K562 (cell line): Measurements from ENCODE around the gene SH3D19. TPM values are rescaled to one million over a fixed set of nuclear protein-coding genes. Genes with fewer than 3 reads are reported as not detected.
"Not testable (repeated sequence)": the region's sequence is repeated elsewhere in the genome, so short reads cannot be mapped to it uniquely, and the experiment has no call there.

ENCODE experiments used
- ATAC-seq: fragments of 200-7000 bp; cut with Tn5 transposase; 3 replicates; pipeline ENCODE4 v1.9.1; 2020; ENCODE audit warnings: moderate library complexity
- BruUV-seq: library from RNA; stranded (reverse); fragments of 400-500 nt; replicated peaks from 2 replicates; lab custom pipeline; 2021; lab: Mats Ljungman, UMichigan
- CTCF ChIA-PET: fragments of 300-600 bp; formaldehyde crosslinking; extraction: SDS; loops from one replicate; lab custom pipeline; 2021; ENCODE audit warnings: low intra/inter-chr PET ratio; lab: Yijun Ruan, JAX
- POLR2A ChIA-PET: fragments of 300-600, 350-650 bp; sonication (Branson Sonifier 250); formaldehyde crosslinking; extraction: SDS; loops from one replicate; lab custom pipeline; 2021; ENCODE audit warnings: antibody characterized with exemption, inconsistent platforms; lab: Yijun Ruan, JAX
- DNase-seq, 4 experiments: peaks; one replicate each; pipeline versions ENCODE4 v3.0.0 to v3.0.0-alpha.2; 2011 to 2018; ENCODE audit warnings: low spot score in 3 of 4, mixed read lengths in 3 of 4; ENCODE audit errors: extremely low read depth in 1 of 4
- FAIRE-seq: peaks from 2 replicates; lab custom pipeline; 2011; peaks lifted over from hg19 to GRCh38; lab: Jason Lieb, UNC
- H2AFZ ChIP-seq: 2 replicates; pipeline ENCODE4 v1.6.0; 2011; ENCODE audit warnings: low read depth, low read length, control low read depth, inconsistent platforms
- H3K27ac ChIP-seq: fragments of 200-600 bp; 3 replicates; pipeline ENCODE4 v1.8.0; 2011; ENCODE audit warnings: low read depth, mild to moderate bottlenecking, control low read depth, inconsistent platforms, low read length, moderate library complexity, mixed read lengths; ENCODE audit errors: extremely low read depth
- H3K27me3 ChIP-seq, 2 experiments: fragments of 300-600 bp in 1 of 2; 2 replicates in 1 of 2; 3 replicates in 1 of 2; pipeline versions ENCODE4 v1.6.0 to v1.8.0; 2011; ENCODE audit warnings: inconsistent platforms in 2 of 2, low read length in 2 of 2, mild to moderate bottlenecking in 1 of 2, mixed read lengths in 1 of 2, moderate library complexity in 1 of 2; ENCODE audit not compliant: control insufficient read depth in 2 of 2, insufficient read depth in 2 of 2
- H3K36me3 ChIP-seq: fragments of 300-600 bp; 3 replicates; pipeline ENCODE4 v1.8.0; 2011; ENCODE audit warnings: mild to moderate bottlenecking, low read length, inconsistent platforms; ENCODE audit not compliant: control insufficient read depth, insufficient read depth
- H3K4me1 ChIP-seq, 2 experiments: fragments of 200-600 bp in 1 of 2; replicated peaks in 1 of 2; 2 replicates in 1 of 2; 3 replicates in 1 of 2; pipeline versions ENCODE4 v1.5.1 to v1.8.0; 2011; ENCODE audit warnings: inconsistent platforms in 2 of 2, low read length in 2 of 2, mild to moderate bottlenecking in 1 of 2, mixed read lengths in 1 of 2, moderate library complexity in 1 of 2; ENCODE audit not compliant: control insufficient read depth in 2 of 2, insufficient read depth in 2 of 2
- H3K4me2 ChIP-seq: 2 replicates; pipeline ENCODE4 v1.6.1; 2011; ENCODE audit warnings: low read length, control low read depth, inconsistent platforms, mixed read lengths; ENCODE audit not compliant: insufficient read depth
- H3K4me3 ChIP-seq: fragments of 200-600 bp; sonication (generic), shearing (Covaris generic); 2 replicates; pipeline ENCODE4 v1.5.1; 2016; ENCODE audit warnings: control low read depth, inconsistent platforms
- H3K79me2 ChIP-seq: fragments of 200-600 bp; 3 replicates; pipeline ENCODE4 v1.8.0; 2011; ENCODE audit warnings: low read length, inconsistent platforms; ENCODE audit not compliant: control insufficient read depth, insufficient read depth
- H3K9ac ChIP-seq, 2 experiments: 2 replicates each; pipeline versions ENCODE4 v1.6.0 to v1.6.1; 2011; ENCODE audit warnings: low read depth in 2 of 2, low read length in 2 of 2, control low read depth in 1 of 2, inconsistent platforms in 1 of 2, mild to moderate bottlenecking in 1 of 2, mixed read lengths in 1 of 2; ENCODE audit not compliant: insufficient read depth in 1 of 2
- H3K9me1 ChIP-seq: one replicate; pipeline ENCODE4 v1.6.0; 2011; ENCODE audit warnings: inconsistent platforms, mild to moderate bottlenecking, low read length, moderate library complexity; ENCODE audit not compliant: control insufficient read depth, insufficient read depth
- H3K9me3 ChIP-seq: replicated peaks from 2 replicates; pipeline ENCODE4 v1.5.1; 2011; ENCODE audit warnings: low read depth, low read length, inconsistent platforms; ENCODE audit not compliant: control insufficient read depth, insufficient read depth
- H4K20me1 ChIP-seq: replicated peaks from 2 replicates; pipeline ENCODE4 v1.6.1; 2011; ENCODE audit warnings: low read length, inconsistent platforms, mixed read lengths; ENCODE audit not compliant: control insufficient read depth, insufficient read depth
- CBFA2T2 ChIP-seq: fragments of 450-650 bp; conservative IDR thresholded peaks from 2 replicates; pipeline ENCODE4 v1.6.1; 2017; ENCODE audit warnings: mild to moderate bottlenecking
- HMGN3 ChIP-seq: IDR thresholded peaks from 2 replicates; pipeline ENCODE4 v1.6.1; 2011; ENCODE audit warnings: borderline replicate concordance, low read depth, mild to moderate bottlenecking, mixed read lengths, low read length; ENCODE audit not compliant: insufficient read length; ENCODE audit errors: extremely low read depth
- KAT8 ChIP-seq: fragments of 450-650 bp; IDR thresholded peaks from 2 replicates; pipeline ENCODE4 v1.6.1; 2016; ENCODE audit warnings: low read depth, mild to moderate bottlenecking
- TEAD1 ChIP-seq, 2 experiments: fragments of 450-650 bp in 1 of 2; sonication (generic) in 1 of 2; formaldehyde crosslinking; IDR thresholded peaks; 2 replicates each; pipeline versions ENCODE4 v1.4.0 to v1.8.0; 2020 to 2022; ENCODE audit warnings: mild to moderate bottlenecking in 2 of 2, missing genetic modification reagents in 1 of 2
- ZNF274 ChIP-seq: IDR thresholded peaks from 2 replicates; pipeline ENCODE4 v1.6.1; 2011; ENCODE audit warnings: low read depth, mild to moderate bottlenecking, low read length, moderate library complexity, borderline replicate concordance
- WGBS: fragments of 100-300 bp; shearing (Covaris generic); methylation state at CpG from one replicate; pipeline ENCODE4 v1.1.6; 2016; ENCODE audit warnings: low coverage, mixed read lengths; ENCODE audit not compliant: insufficient coverage; ENCODE audit errors: missing lambda C conversion rate; 5-methylcytosine and 5-hydroxymethylcytosine counted together
- in situ Hi-C: fragments of 300-500 bp; cut with MboI; formaldehyde crosslinking; loops from 4 replicates; pipeline ENCODE4 v1.15.0; 2018; ENCODE audit warnings: inconsistent platforms, mixed read lengths
- intact Hi-C: fragments of 100-400 bp; cut with micrococcal nuclease; formaldehyde crosslinking; loops from 2 replicates; pipeline ENCODE4 v1.14.2; 2022
- polyA plus RNA-seq, 8 experiments: library from polyadenylated mRNA; depleted of rRNA in 4 of 8; stranded (reverse) in 5 of 8; unstranded in 3 of 8; fragments of >200 nt; fragmentation: Nextera tagmentation in 2 of 8; fragmentation: Illumina TruSeq in 1 of 8; extraction: Ambion mirVana in 2 of 8; extraction: Trizol in 1 of 8; gene quantifications; 2 replicates each; pipeline versions ENCODE4 v1.2.1 to v1.2.3, GENCODE V29; 2011 to 2014; ENCODE audit warnings: inconsistent platforms in 1 of 8, missing spikeins in 1 of 8
- total RNA-seq, 7 experiments: library from RNA; depleted of rRNA in 6 of 7; stranded (reverse); fragments of >200 nt in 6 of 7; fragmentation: Illumina TruSeq in 2 of 7; extraction: Trizol in 2 of 7; gene quantifications; 2 replicates each; pipeline versions ENCODE4 v1.2.1 to v1.2.3, GENCODE V29; 2011 to 2021; ENCODE audit warnings: low replicate concordance in 1 of 7

SH3D19 gene
- total and polyA plus RNA-seq, 9 of the 15 experiments (the other 6 are each of a cell fraction or from before 2014, with no cell fraction given): 0.42 to 2.2 (median 1.1) TPM; not detected in 6

GRCh38 chr4:151322570-151322969 lies 2.8 kb downstream of the SH3D19 start:
- intact Hi-C loops (no loop called here), in situ Hi-C loops (no loop called here)
- FAIRE-seq (no peak), ATAC-seq (no peak), DNase-seq (no peak)
- peaks cover 0 to 11% of the 10 kb centered on the region in 2 experiments; a peak in 2 of 5 replicates for H3K4me1 ChIP-seq
- no peak overlapping the region for H2AFZ ChIP-seq
- H3K9me3 ChIP-seq: no peaks in the 10 kb centered on the region
- H3K9ac ChIP-seq: no peak overlapping the region
- no peaks in the 10 kb centered on the region for H3K9me1 ChIP-seq
- no peak overlapping the region for H3K27ac ChIP-seq
- peaks cover 22 to 25% of the 10 kb centered on the region in 2 experiments for H3K27me3 ChIP-seq
- BruUV-seq: no TSS peak
- no peak overlapping the region for H3K4me3 ChIP-seq
- TF ChIP-seq TEAD1 (CRISPR knock-in tag; IDR thresholded peaks at IDR 0.05) (no peak), HMGN3 (no peak), CBFA2T2 (no peak), ZNF274 (no peak), KAT8 (no peak)
- TF ChIP-seq, all 486 proteins: peak for 0
- ChIA-PET POLR2A (no interaction called here), CTCF (no interaction called here)
- H3K36me3 ChIP-seq: no peaks in the 10 kb centered on the region
- no peak overlapping the region for H3K4me2 ChIP-seq
- no peaks in the 10 kb centered on the region for H4K20me1 ChIP-seq
- H3K79me2 ChIP-seq: no peaks in the 10 kb centered on the region

- BruUV-seq, H3K79me2 ChIP-seq, H3K9me3 ChIP-seq, H3K9me1 ChIP-seq, H3K4me3 ChIP-seq, FAIRE-seq, DNase-seq, in situ Hi-C loops, H3K27ac ChIP-seq, CTCF ChIA-PET, H3K36me3 ChIP-seq, H4K20me1 ChIP-seq, ATAC-seq, H3K9ac ChIP-seq, intact Hi-C loops, POLR2A ChIA-PET, H3K4me2 ChIP-seq, H2AFZ ChIP-seq: not testable (repeated sequence)
- H3K4me1 ChIP-seq: peaks cover 0 to 11% of the 10 kb centered on the region in 2 experiments; a peak in 2 of 5 replicates
- WGBS: 3% methylated on average over 3 of the region's 4 CpGs
- peaks cover 21 to 24% of the 10 kb centered on the region in 2 experiments for H3K27me3 ChIP-seq
Observed at GRCh38 chr4:151322161-151322560, 3.2 kb downstream of the SH3D19 start.
